DMS 273 (cell line): Measurements from ENCODE around the gene TESK2.
"Not testable (repeated sequence)": the region's sequence is repeated elsewhere in the genome, so short reads cannot be mapped to it uniquely, and the experiment has no call there.

Experiments used
- DNase-seq: peaks from one replicate; lab custom pipeline; 2025; ENCODE audit not compliant: unreplicated experiment; lab: John Stamatoyannopoulos, UW

TESK2 gene

DNA sequence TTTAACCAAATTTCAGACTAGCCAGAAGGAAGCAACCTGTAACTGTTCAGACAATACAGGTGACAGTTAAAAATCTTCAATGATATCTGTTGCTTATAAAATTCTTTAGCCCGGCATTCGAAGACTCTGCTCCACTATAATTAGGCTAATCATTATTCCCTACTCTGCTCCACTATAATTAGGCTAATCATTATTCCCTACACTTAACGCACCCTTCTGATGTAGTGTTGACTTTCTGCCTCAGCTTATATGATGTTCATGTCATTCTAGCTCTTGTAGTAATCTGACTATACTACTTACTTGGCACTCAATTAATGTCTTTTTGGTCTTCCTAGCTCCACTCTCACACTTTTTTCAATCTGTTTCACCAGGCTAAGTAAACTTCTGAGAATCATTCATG, 13.3 kb downstream of the TESK2 start:
- no peak for DNase-seq

DNA sequence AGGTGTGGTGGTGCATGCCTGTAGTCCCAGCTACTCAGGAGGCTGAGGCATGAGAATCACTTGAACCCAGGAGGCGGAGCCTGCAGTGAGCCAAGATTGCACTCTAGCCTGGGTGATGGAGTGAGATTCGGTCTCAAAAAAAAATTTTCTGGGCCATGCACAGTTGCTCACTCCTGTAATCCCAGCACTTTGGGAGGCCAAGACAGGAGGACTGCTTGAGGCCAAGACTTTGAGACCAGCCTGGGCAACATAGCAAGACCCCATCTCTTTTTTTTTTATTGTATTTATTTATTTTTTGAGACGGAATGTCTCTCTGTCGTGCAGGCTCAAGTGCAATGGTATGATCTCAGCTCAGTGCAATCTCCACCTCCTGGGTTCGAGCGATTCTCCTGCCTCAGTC, 16.8 kb downstream of the TESK2 start:
- DNase-seq = not testable (repeated sequence)

DNA sequence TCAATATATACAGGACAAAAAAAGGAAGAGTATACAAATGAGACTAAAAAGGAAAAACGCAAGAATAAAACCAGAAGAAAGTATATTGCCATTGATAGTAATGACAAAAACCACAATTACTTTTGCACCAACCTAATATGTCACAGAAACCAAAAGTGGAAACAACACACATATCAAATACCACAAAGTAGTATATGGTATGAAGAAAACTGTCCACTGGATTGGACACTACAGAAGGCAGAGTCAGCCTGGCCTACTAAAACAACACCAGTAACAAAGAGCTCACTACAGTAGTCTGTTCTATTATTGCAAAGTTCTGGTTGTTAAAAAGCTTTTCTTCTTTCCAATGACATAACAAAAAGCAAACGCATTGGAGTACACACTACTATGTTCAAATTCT, 17.7 kb downstream of the TESK2 start:
- no peak for DNase-seq

- no peak for DNase-seq
Measured at GRCh38 chr1:45470306-45470798, 20.6 kb downstream of the TESK2 start.

DNA sequence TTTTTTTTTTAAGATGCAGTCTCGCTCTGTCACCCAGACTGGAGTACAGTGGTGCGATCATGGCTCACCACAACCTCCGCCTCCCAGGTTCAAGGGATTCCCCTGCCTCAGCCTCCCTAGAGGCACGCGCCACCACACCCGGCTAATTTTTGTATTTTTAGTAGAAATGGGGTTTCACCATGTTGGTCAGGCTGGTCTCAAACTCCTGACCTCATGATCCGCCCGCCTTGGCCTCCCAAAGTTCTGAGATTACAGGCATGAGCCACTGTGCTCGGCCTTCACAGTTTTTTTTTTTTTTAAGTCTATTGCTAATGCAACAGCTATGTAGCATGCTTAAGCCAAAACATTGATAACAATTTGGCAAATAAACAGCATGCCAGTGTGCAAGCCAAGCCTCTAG, 23.6 kb downstream of the TESK2 start:
- DNase-seq = not testable (repeated sequence)

- DNase-seq = no peak
Measured at GRCh38 chr1:45465277-45465676, 25.7 kb downstream of the TESK2 start.

GRCh38 chr1:45458894-45459293, 32.1 kb downstream of the TESK2 start:
- peak; percentile 15 for DNase-seq

DNA sequence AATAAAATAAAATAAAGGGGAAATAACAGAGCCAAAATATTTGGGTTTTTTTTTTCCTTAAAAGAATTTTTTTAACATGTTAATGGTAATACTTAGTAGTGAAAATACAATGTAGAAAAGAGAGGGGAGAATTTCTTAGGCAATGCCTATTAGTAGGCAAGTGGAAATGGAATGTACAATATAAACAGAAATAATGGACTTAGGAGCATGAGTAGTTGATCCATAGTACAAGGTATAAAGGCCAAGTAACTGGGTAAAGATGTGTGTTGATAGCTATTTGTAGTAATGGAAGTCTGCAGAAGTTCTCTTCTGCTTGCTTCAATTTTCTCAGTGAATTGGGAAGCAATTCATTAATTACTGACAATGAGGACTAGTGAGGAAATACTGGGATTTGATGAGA, 34.4 kb downstream of the TESK2 start:
- DNase-seq = no peak

- no peak for DNase-seq
Measured at GRCh38 chr1:45455162-45455561, 35.8 kb downstream of the TESK2 start.

DNA sequence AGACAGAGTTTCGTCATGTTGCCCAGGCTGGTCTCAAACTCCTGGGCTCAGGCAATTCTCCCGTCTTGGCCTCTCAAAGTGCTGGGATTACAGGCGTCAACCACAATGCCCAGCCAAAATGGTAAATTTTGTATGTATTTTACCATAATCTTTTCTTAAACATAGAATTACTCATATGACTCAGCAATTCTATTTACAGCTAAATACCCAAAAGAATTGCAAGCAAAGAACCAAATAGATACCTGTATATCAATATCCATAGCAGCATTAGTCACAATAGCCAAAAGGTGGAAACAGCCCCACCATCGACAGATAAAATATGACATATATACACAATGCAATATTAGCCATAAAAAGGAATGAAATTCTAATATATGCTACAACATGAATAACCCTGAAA, 36.5 kb downstream of the TESK2 start:
- no peak for DNase-seq

- no peak for DNase-seq
Measured at GRCh38 chr1:45452503-45452902, 38.5 kb downstream of the TESK2 start.

- no peak for DNase-seq
Measured at GRCh38 chr1:45448357-45448756, 42.6 kb downstream of the TESK2 start.

GRCh38 chr1:45446950-45447672, 43.9 kb downstream of the TESK2 start:
- DNase-seq = no peak

DNA sequence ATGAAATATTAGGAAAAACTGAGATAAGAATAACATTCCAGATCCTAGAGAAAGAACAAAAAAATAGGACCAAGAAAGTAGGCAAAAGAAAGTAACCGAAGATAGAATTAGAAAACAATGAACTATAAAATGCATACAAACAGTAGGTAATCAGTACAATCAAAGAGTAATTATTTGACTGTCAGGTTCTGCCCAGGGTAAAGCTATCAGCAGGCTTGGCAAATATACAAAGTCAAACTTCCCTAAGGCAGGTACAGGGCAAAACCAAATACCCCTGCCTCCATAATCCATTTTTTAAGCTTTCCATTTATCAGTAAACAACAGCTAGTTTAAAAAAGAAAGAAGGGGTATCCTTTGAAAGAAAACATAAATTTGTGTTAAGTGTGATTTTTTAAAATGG, 44.4 kb downstream of the TESK2 start:
- no peak for DNase-seq

- no peak for DNase-seq
Measured at GRCh38 chr1:45444609-45445131, 46.3 kb downstream of the TESK2 start.

DNA sequence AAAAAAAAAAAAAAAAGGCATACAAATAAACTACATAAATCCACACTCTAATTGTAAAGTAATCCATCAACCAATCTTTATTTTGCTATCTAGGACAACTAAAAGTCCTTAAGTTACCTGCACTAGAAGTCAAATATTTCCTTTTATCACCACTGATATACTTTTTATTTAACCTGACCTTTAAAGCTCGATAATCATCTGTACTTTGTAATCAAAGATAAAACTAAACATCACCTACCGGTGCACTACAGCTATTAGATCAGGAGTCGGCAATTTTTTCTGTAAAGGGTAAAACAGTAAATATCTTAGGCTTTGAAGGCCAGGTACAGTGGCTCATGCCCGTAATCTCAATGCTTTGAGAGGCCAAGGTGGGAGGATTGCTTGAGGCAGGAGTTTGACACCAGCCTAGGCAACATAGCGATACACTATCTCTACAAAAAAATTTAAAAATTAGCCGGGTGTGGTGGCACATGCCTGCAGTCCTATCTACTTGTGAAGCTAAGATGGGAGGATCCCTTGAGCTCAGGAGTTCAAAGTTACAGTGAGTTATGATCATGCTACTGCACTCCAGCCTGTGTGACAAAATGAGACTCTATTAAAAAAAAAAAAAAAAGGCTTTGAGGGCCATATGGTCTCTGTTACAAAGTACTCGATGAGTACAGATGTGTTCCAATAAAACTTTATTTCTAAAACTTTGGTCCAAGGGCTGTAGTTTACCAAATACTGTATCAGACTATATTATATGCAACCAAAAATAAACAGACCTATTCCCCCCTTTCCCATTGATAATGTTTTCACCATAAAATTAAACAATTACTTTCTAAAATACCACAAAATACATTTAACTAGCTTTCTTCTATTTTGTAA, 47.1 kb downstream of the TESK2 start:
- DNase-seq = no peak

DNA sequence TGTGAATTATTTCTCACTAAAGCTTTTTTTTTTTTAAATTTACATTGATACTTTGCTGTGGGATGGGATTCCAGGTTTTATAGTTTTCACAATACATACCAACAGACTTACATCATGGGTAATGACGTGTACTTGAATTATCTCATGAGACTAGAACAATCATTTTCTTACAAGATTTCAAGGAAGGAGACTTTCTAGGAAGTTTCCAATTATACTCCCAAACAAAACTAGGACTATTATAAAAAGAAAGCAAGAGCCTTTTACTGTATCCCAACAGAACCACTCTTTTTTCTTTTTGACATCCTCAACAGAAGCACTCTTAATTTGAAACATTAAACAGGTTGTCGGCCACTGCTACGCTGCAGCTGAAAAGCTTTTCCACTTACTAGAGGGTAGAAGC, 48.7 kb downstream of the TESK2 start:
- no peak for DNase-seq

GRCh38 chr1:45437323-45437722, 53.6 kb downstream of the TESK2 start:
- no peak for DNase-seq

- no peak for DNase-seq
Measured at GRCh38 chr1:45430490-45430889, 60.5 kb downstream of the TESK2 start.

- DNase-seq = no peak
Measured at GRCh38 chr1:45429561-45430159, 61.3 kb downstream of the TESK2 start.

- no peak for DNase-seq
Measured at GRCh38 chr1:45423906-45424678, 66.9 kb downstream of the TESK2 start.
